Tibial artery (tissue), 4 donors: ENCODE data around the gene CD38.
"Not testable (repeated sequence)": the region's sequence is repeated elsewhere in the genome, so short reads cannot be mapped to it uniquely, and the experiment has no call there.

Experiments used
- DNase-seq, 2 donors: peaks; one replicate each; pipeline ENCODE4 v3.0.0-alpha.2; 2019
- H3K27ac ChIP-seq, 2 donors: fragments of 200-600 bp; sonication (generic) in 1 of 2; 1 replicate in 1 of 2; 2 replicates in 1 of 2; pipeline ENCODE4 v1.5.1; 2018 to 2019; ENCODE audit warnings: mild to moderate bottlenecking in 1 of 2
- H3K27me3 ChIP-seq, 2 donors: fragments of 200-600 bp; sonication (generic) in 1 of 2; one replicate each; pipeline versions ENCODE4 v1.5.1 to v1.6.0; 2016 to 2019
- H3K36me3 ChIP-seq, 3 donors: fragments of 200-600 bp; sonication (generic) in 2 of 3; one replicate each; pipeline ENCODE4 v1.5.1; 2016 to 2019; ENCODE audit warnings: mild to moderate bottlenecking in 2 of 3
- H3K4me1 ChIP-seq, 4 donors: fragments of 200-600 bp; sonication (generic) in 2 of 4; 1 replicate in 3 of 4; 2 replicates in 1 of 4; pipeline ENCODE4 v1.5.1; 2016 to 2019
- H3K4me3 ChIP-seq, 2 donors: fragments of 200-600 bp; sonication (generic) in 1 of 2; 1 replicate in 1 of 2; 2 replicates in 1 of 2; pipeline ENCODE4 v1.5.1; 2018 to 2019; ENCODE audit warnings: mild to moderate bottlenecking in 2 of 2
- H3K9me3 ChIP-seq, 3 donors: fragments of 200-600 bp; sonication (generic) in 1 of 3; one replicate each; pipeline ENCODE4 v1.5.1; 2016 to 2019
- CTCF ChIP-seq, 2 experiments: fragments of 200-600 bp in 1 of 2; fragments of 450-650 bp in 1 of 2; IDR thresholded peaks; one replicate each; pipeline ENCODE4 v1.5.1; 2017 to 2019; ENCODE audit warnings: antibody characterized with exemption in 2 of 2, mild to moderate bottlenecking in 1 of 2, moderate library complexity in 1 of 2
- intact Hi-C: fragments of 100-400 bp; cut with DNase I; formaldehyde crosslinking; loops from one replicate; pipeline ENCODE4 v1.15.0; 2023; ENCODE audit warnings: low total_unique reads

The CD38 gene

GRCh38 chr4:15754323-15754722 is 23.8 kb upstream of the CD38 start:
- intact Hi-C loops = no loop called here
- H3K9me3 ChIP-seq = no peaks in the 10 kb centered on the region
- no peak overlapping the region for H3K4me3 ChIP-seq
- TF ChIP-seq CTCF (IDR thresholded peaks at IDR 0.05) = no peak
- no peak for DNase-seq
- H3K4me1 ChIP-seq = no peaks in the 10 kb centered on the region
- H3K27ac ChIP-seq = no peak overlapping the region
- H3K27me3 ChIP-seq = no peaks in the 10 kb centered on the region
- H3K36me3 ChIP-seq = no peaks in the 10 kb centered on the region

GRCh38 chr4:15755321-15756155 is 22.6 kb upstream of the CD38 start:
- no peaks in the 10 kb centered on the region for H3K9me3 ChIP-seq
- no peak for DNase-seq
- no peak overlapping the region for H3K27ac ChIP-seq
- no peak for TF ChIP-seq CTCF (IDR thresholded peaks at IDR 0.05)
- H3K27me3 ChIP-seq = no peaks in the 10 kb centered on the region
- H3K36me3 ChIP-seq = no peaks in the 10 kb centered on the region
- H3K4me3 ChIP-seq = no peak overlapping the region
- intact Hi-C loops = no loop called here
- no peaks in the 10 kb centered on the region for H3K4me1 ChIP-seq

GRCh38 chr4:15756361-15756861 is 21.7 kb upstream of the CD38 start:
- Histone ChIP-seq H3K4me3 (no peak overlapping the region), H3K27me3 (no peaks in the 10 kb centered on the region), H3K27ac (no peak overlapping the region), H3K4me1 (no peaks in the 10 kb centered on the region), H3K9me3 (no peaks in the 10 kb centered on the region), H3K36me3 (no peaks in the 10 kb centered on the region)
- no peak for TF ChIP-seq CTCF (IDR thresholded peaks at IDR 0.05)
- intact Hi-C loops = no loop called here
- no peak for DNase-seq

DNA sequence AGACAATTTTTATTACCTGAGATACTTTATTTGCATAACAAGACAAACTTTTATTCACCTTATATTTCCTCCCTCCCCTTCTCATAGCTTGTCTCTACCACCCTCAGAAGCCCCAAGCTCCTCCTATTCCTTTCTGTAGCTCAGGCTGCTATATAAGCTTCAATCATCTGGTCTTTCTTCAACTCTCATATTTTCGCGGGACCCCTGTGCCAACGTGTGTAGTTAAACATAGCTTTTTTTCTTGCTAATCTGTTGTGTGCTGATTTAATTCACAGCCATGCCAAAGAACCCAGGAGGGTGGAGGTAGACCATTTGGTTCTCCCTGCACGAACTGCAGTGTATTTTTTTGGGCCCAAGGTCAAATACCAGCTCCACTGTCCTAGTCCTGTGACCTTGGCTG is 21.1 kb upstream of the CD38 start:
- H3K4me1 ChIP-seq = no peaks in the 10 kb centered on the region
- no peaks in the 10 kb centered on the region for H3K9me3 ChIP-seq
- intact Hi-C loops = no loop called here
- H3K36me3 ChIP-seq = no peaks in the 10 kb centered on the region
- H3K4me3 ChIP-seq = no peak overlapping the region
- TF ChIP-seq CTCF (IDR thresholded peaks at IDR 0.05) = no peak
- H3K27ac ChIP-seq = no peak overlapping the region
- no peaks in the 10 kb centered on the region for H3K27me3 ChIP-seq
- no peak for DNase-seq

DNA sequence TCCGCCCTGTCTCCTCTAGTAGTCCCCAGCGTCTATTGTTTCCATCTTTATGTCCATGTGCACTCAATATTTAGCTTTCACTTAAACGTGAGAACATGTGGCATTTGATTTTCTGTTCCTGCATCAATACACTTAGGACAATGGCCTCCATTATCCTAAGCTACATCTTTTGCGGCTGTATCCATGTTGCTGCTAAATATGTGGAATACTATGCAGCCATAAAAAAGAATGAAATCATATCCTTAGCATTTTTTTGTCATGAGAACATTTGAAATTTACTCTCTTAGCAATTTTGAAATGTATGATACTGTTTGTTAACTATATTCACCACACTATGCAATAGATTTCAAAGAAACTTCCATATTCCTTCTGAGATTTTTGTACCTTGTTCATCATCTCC is 19.8 kb upstream of the CD38 start:
- no peak overlapping the region for H3K4me3 ChIP-seq
- no peaks in the 10 kb centered on the region for H3K4me1 ChIP-seq
- no peaks in the 10 kb centered on the region for H3K9me3 ChIP-seq
- DNase-seq = no peak
- TF ChIP-seq CTCF (IDR thresholded peaks at IDR 0.05) = no peak
- no peaks in the 10 kb centered on the region for H3K36me3 ChIP-seq
- intact Hi-C loops = no loop called here
- H3K27me3 ChIP-seq = no peaks in the 10 kb centered on the region
- H3K27ac ChIP-seq = no peak overlapping the region

GRCh38 chr4:15762460-15762859 is 15.7 kb upstream of the CD38 start:
- H3K27ac ChIP-seq, H3K4me3 ChIP-seq, DNase-seq, H3K27me3 ChIP-seq, H3K9me3 ChIP-seq, H3K36me3 ChIP-seq, intact Hi-C loops, H3K4me1 ChIP-seq: not testable (repeated sequence)
